Spinal cord (tissue), 10 donors: ENCODE measurements around the gene SLC25A22. TPM values are rescaled to one million over a fixed set of nuclear protein-coding genes. Genes with fewer than 3 reads are reported as not detected.

ENCODE experiments used
- DNase-seq, 6 donors: peaks; one replicate each; pipeline versions ENCODE4 v3.0.0 to v3.0.0-alpha.2; 2013 to 2015; ENCODE audit warnings: low spot score in 6 of 6, low read depth in 4 of 6
- H3K27ac ChIP-seq: one replicate; pipeline ENCODE4 v1.5.1; 2013; ENCODE audit warnings: low read depth, low read length, control low read depth
- H3K27me3 ChIP-seq: one replicate; pipeline ENCODE4 v1.6.1; 2013; ENCODE audit warnings: low read length; ENCODE audit not compliant: control insufficient read depth, insufficient read depth
- H3K36me3 ChIP-seq: one replicate; pipeline ENCODE4 v1.6.1; 2013; ENCODE audit warnings: low read length; ENCODE audit not compliant: control insufficient read depth, insufficient read depth
- H3K4me1 ChIP-seq: one replicate; pipeline ENCODE4 v1.6.1; 2013; ENCODE audit warnings: low read length; ENCODE audit not compliant: control insufficient read depth, insufficient read depth
- H3K4me3 ChIP-seq: one replicate; pipeline ENCODE4 v1.5.1; 2013; ENCODE audit warnings: low read depth, low read length, control low read depth
- H3K9me3 ChIP-seq: one replicate; pipeline ENCODE4 v1.6.1; 2013; ENCODE audit warnings: low read length; ENCODE audit not compliant: control insufficient read depth, insufficient read depth
- WGBS: methylation state at CpG from one replicate; pipeline ENCODE4 v1.1.5; 2013; ENCODE audit warnings: missing lambda C conversion rate; ENCODE audit not compliant: insufficient coverage; 5-methylcytosine and 5-hydroxymethylcytosine counted together
- polyA plus RNA-seq, 2 donors: library from polyadenylated mRNA; unstranded; fragments of 120-200 nt; gene quantifications; one replicate each; pipeline ENCODE4 v1.2.1, GENCODE V29; 2013; ENCODE audit not compliant: insufficient read length in 2 of 2
- total RNA-seq, 2 donors: library from RNA; depleted of rRNA in 1 of 2; stranded (reverse); fragments of 120-200 nt in 1 of 2; fragments of >200 nt in 1 of 2; gene quantifications; one replicate each; pipeline versions ENCODE4 v1.2.3 to v1.2.4, GENCODE V29; 2013 to 2014
- donor health status: healthy.

The SLC25A22 gene
- total and polyA plus RNA-seq, 4 donors, result 17.5 to 69.2 (median 36.3) TPM

DNA sequence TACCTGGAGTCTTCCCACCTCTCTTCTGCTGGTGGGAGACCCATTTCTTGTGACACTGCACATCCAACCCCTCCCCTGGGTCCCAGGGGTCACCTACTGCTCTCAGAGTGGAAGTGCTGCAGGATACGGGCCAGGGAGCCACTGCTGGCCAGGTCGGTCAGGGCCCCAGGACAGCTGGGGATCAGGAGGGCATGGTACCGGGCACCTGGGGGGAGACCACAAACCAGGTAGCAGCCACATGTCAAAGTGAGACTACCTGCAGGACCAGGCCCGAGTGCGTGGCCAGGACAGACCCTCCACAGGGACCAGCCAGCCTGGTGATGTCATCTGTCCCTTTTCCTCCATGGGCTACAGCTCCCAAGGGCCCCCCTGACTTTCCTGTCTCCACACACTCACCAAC lies 24.7 kb downstream of the SLC25A22 start:
- H3K27ac ChIP-seq, result peak overlapping the region; percentile 88
- DNase-seq, result no peak
- peaks cover 79% of the 10 kb centered on the region for H3K36me3 ChIP-seq
- no peaks in the 10 kb centered on the region for H3K27me3 ChIP-seq
- H3K4me3 ChIP-seq, result no peak overlapping the region
- no peaks in the 10 kb centered on the region for H3K9me3 ChIP-seq
- WGBS, result 92% methylated on average over 5 of the region's 5 CpGs
- peaks cover 65% of the 10 kb centered on the region for H3K4me1 ChIP-seq

DNA sequence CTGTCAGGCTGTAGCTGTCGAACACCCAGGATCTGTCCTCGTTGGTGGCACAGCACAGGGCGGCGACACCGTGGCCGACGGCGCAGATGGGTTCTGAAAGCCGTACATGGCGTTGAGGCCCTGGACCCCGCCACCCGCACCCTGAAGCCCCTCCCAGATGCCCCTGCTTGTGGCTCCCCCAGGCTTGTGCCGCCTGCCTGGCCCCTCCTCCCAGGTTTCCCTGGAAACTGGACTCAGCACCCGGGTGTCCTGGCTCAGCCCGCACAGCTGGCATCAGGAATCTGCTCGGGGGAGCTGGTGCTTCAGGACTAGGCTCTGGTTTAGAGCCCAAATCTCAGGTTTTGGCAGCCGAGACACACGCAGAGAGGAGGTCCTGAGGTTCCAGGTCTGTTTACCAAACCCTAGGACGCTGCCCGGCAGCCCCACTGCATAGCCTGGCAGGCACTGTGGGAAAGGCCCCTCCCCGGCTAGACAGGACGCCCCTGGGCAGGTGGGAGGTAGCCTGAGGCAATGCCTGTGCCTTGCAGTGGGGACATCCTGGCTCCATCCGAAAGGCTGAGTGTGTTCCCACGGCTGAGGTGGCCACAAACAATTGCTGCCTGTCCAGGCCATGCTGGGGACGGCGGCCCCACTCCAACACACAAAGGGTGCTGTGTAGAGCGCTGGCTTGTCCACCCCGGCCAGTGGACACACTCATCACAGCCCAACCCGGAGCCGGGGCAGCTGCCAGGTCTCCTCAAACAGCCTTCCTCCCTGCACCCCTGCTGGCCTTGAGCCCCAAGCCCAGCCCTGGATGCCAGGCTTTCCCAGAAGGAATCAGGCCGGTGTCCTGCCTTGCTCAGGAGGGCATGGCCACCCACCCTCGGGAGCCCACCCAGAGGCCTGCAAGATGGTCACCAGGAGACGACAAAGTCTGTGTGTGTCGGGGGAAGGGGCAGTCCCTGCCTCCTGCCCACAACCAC lies 25.4 kb downstream of the SLC25A22 start:
- H3K27me3 ChIP-seq, result no peaks in the 10 kb centered on the region
- H3K4me3 ChIP-seq, result no peak overlapping the region
- peak overlapping the region; percentile 88 for H3K27ac ChIP-seq
- no peaks in the 10 kb centered on the region for H3K9me3 ChIP-seq
- DNase-seq, result peak in 1 of 6 donors; percentile 81
- H3K4me1 ChIP-seq, result peaks cover 58% of the 10 kb centered on the region
- 56% methylated on average over 34 of the region's 34 CpGs for WGBS
- H3K36me3 ChIP-seq, result peaks cover 83% of the 10 kb centered on the region

DNA sequence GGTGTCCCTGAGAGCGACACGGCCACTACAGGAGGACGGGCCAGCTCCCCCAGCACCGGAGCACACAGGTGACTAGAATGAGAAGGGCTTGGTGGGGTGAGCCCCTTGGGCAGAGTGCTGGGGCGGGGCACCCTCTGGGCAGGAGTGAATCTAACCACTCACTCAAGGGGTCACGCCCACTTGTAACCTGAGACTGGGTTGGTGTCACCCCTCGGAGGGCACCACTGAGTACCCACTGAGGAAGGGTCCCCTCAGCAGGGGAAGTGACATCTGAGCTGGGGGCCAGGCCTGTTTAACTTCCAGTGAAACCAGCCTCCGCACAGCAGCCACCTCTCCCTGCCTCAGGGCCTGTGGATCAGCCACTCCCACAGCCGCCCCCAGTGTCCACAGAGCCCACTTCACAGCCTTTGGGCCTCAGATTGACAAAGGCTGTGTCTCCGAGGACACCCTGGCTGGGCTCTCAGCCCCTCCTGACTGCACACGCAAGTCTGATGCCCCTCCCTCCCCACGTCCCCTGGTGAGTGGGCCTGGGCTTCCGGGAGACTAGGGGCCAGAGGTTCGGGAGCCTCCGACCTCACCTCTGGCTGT lies 26.4 kb downstream of the SLC25A22 start:
- WGBS, result 87% methylated on average over 8 of the region's 15 CpGs
- H3K4me1 ChIP-seq, result peaks cover 57% of the 10 kb centered on the region
- H3K27me3 ChIP-seq, result no peaks in the 10 kb centered on the region
- H3K9me3 ChIP-seq, result no peaks in the 10 kb centered on the region
- peak in 1 of 6 donors; percentile 9 for DNase-seq
- no peak overlapping the region for H3K4me3 ChIP-seq
- H3K36me3 ChIP-seq, result peaks cover 93% of the 10 kb centered on the region
- peak overlapping the region; percentile 88 for H3K27ac ChIP-seq

DNA sequence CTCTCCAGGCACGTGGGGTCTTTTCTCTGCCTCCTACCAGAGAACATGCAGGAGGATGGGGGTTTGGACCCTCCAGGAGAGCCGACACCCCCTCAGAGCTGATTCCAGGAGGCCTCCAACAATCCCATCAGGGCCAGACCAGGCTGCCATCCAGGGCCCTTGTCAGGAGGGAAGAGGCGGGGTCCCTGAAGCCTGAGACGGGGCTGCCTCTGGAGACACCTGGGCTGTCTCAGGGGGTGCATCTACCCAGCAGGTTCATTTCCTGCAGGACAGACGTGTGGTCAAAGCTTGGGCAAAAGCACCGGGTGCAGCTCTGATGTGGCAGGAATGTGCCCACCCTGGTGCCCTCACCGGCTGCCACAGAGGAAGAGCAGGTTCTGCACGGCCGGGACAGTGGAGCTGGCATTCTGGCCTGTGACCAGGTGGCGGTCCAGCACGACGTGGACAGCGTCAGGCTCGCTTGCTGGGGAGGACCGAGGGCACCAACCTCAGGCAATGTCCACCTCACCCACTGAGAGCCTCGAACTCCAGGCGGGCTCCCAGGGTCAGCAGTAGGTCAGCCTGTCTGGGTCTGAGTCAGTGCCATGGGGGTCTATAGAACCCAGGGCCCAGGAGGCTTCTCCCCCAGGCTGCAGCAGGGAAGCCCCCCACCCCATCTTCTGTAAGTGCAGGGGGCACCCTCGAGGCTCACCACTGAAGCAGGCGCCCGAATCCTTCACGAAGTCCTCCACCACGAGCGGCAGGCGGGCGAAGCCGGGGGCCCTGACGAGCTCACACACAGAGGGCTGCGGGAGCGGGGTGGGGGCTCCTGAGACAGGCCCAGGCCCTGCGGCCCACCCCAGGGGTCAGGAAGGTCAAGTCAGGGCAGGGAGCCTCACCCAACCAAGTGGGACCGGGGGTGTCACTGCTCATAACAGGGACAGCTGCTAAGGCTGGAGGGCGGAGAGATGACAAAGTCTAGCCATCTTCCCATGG lies 27.2 kb downstream of the SLC25A22 start:
- peaks cover 49% of the 10 kb centered on the region for H3K4me1 ChIP-seq
- peak overlapping the region; percentile 88 for H3K27ac ChIP-seq
- WGBS, result 94% methylated on average over 31 of the region's 32 CpGs
- H3K36me3 ChIP-seq, result peaks cover 94% of the 10 kb centered on the region
- H3K4me3 ChIP-seq, result no peak overlapping the region
- no peak for DNase-seq
- no peaks in the 10 kb centered on the region for H3K27me3 ChIP-seq
- H3K9me3 ChIP-seq, result no peaks in the 10 kb centered on the region

DNA sequence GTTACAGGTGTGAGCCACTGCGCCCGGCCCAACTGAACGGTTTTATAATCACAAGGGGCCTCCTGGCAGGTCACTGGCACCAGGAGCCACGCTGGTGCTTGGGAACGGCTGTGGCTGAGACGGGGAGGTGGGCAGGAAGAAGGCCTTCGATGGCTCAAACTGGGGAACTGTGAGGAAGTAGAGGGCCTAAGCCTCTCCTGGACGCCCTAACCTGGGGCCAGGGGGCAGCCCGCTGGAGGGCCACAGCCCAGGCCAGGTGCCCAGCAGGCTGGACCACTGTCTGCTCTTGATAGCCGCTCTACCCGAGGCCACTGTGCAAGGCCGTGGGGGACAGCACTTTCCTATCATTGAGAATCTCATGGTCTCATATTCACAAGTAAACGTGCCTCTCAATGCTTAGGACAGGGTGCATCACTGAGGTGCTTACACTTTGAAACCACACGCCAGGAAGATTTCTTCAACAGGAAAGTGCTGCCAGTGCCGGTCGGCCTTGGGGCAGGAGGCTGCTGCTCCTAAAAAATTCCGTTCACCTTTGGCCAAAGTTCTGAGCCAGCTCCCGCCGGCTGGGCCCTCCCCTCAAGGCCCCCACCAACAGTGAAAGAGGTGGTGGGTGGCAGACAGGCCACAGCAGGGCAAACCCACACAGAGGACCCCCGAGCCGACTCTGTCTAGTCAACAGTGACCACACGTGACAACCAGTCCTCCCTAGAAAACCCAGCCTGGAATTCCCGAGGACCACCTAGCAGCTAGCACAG lies 28.0 kb downstream of the SLC25A22 start:
- no peaks in the 10 kb centered on the region for H3K9me3 ChIP-seq
- H3K36me3 ChIP-seq, result peaks cover 95% of the 10 kb centered on the region
- no peak overlapping the region for H3K27ac ChIP-seq
- H3K27me3 ChIP-seq, result no peaks in the 10 kb centered on the region
- H3K4me1 ChIP-seq, result peaks cover 44% of the 10 kb centered on the region
- DNase-seq, result no peak
- H3K4me3 ChIP-seq, result no peak overlapping the region
- WGBS, result 91% methylated on average over 22 of the region's 23 CpGs

DNA sequence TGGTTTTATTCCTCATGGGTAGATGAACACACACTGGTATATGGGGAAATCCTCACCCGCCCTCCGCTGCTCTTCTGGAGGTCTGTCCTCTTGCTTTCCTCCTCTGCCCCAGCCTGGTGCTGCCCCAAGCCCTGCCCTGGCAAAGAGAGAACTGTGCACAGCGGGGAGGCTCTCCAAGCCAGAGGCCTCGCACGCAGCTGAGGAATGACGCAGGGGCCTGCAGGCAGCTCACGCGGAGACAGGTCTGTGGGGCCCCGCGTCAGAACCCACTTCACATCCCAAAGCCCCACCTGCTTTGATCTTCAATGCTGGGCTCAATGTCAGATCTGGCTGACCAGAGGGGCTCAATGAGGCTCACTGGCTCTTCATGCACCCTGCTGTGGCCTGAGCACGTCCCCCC lies 30.8 kb downstream of the SLC25A22 start:
- H3K36me3 ChIP-seq, result peaks cover 94% of the 10 kb centered on the region
- no peak for DNase-seq
- no peaks in the 10 kb centered on the region for H3K9me3 ChIP-seq
- H3K27ac ChIP-seq, result no peak overlapping the region
- 91% methylated on average over 10 of the region's 11 CpGs for WGBS
- no peaks in the 10 kb centered on the region for H3K27me3 ChIP-seq
- H3K4me3 ChIP-seq, result no peak overlapping the region
- peaks cover 21% of the 10 kb centered on the region for H3K4me1 ChIP-seq

DNA sequence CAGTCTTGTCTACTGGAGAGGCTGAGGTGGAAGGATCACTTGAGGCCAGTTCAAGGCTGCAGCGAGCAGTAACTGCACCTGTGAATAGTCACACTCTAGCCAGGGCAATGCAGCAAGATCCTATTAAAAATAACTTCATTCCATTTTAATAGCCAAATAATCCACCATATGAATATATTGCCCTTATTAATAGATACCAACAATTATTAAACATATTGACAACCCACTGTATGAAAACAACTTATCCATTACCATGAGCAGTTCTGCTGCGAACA lies 31.2 kb downstream of the SLC25A22 start:
- Histone ChIP-seq H3K27me3 (no peaks in the 10 kb centered on the region), H3K36me3 (peaks cover 94% of the 10 kb centered on the region), H3K27ac (no peak overlapping the region), H3K9me3 (no peaks in the 10 kb centered on the region), H3K4me3 (no peak overlapping the region), H3K4me1 (peaks cover 17% of the 10 kb centered on the region)
- no peak for DNase-seq
- WGBS, result 93% methylated on average over 2 of the region's 2 CpGs

DNA sequence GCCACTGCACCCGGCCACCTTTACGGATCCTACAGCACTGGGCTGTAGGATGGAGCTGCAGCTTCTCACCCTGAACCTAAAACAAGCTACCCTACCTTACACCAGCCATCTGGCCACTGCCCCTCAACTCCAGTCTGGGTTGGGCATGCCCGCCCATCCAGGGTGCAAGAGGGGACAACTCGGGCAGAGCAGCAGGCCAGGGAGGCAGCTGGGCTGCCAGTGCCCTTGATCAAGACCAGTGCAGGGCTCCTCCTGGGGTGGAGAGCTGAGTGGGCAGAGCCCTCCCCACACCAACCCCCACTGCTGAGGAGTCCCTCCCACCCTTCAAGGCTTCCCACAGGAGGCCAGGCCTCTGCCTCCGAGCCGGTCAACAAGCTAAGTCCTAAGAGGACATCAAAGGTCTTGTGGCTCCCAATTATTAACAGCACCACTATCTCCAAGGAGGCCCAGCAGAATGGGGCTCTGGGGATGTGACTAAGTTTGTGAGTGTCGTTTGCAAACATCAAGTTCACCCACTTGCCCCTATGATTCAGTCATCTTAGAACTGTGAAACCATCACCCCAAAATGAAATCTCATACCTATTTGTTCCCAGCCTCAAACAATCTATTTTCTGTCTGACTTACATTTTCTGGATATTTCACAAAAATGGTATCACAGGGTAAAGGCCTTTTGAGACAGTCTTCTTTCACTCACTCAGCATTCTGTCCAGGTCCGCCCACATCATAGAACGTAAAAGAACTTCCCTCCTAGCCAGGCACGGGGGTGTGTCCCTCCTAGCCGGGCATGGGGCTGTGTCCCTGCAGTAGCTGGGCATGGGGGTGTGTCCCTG lies 31.8 kb downstream of the SLC25A22 start:
- Histone ChIP-seq H3K4me3 (no peak overlapping the region), H3K9me3 (no peaks in the 10 kb centered on the region), H3K27me3 (no peaks in the 10 kb centered on the region), H3K36me3 (peaks cover 93% of the 10 kb centered on the region), H3K27ac (no peak overlapping the region), H3K4me1 (peaks cover 12% of the 10 kb centered on the region)
- no peak for DNase-seq
- 92% methylated on average over 2 of the region's 11 CpGs for WGBS
